NOMO-1 (cell line): ENCODE data around the gene PSMD12.
"Not testable (repeated sequence)": the region's sequence is repeated elsewhere in the genome, so short reads cannot be mapped to it uniquely, and the experiment has no call there.

Experiments
- DNase-seq, 2 experiments: peaks; one replicate each; lab custom pipeline; 2025; ENCODE audit not compliant: unreplicated experiment in 2 of 2; lab: John Stamatoyannopoulos, UW

The PSMD12 gene

DNA sequence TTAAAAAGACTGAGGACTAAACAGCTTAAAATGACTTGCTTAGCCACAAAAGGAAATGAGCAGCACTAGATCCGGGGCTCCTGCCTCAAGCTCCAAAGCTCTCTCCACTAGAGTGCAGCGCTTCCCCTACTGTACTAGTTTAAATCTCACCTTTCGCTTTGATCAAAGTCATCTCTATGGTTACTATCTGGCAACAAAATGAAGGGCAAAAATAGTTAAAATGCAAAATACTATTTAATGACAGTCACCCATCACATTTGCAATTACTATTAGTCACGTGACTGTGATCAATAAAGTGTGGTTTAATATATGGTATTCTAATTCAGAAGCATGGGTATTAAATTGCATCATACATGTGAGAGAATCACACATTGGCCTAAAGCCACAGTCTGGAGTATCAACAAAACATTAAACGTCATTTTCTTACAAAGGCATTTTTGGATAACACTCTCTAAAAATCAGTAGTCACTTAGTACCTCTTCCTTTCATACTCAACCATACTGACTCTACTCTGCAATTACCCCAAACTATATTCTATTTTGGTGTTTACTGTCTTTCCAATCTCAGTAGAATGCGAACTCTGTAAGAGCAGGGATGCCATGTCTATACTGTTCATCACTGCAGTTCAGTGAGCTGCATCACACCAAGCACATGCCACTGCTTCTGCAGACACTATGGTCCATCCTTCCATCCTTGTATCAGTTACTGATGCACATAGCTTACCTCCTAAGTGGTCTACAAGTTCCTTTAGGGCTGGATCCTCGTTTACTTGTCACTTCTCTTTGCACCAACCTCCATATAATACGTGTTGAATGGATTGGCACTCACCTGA lies 6.2 kb downstream of the PSMD12 start:
- DNase-seq: peak; percentile 6 to 37

- DNase-seq: no peak
Observed at GRCh38 chr17:67358612-67359011, 7.8 kb downstream of the PSMD12 start.

DNA sequence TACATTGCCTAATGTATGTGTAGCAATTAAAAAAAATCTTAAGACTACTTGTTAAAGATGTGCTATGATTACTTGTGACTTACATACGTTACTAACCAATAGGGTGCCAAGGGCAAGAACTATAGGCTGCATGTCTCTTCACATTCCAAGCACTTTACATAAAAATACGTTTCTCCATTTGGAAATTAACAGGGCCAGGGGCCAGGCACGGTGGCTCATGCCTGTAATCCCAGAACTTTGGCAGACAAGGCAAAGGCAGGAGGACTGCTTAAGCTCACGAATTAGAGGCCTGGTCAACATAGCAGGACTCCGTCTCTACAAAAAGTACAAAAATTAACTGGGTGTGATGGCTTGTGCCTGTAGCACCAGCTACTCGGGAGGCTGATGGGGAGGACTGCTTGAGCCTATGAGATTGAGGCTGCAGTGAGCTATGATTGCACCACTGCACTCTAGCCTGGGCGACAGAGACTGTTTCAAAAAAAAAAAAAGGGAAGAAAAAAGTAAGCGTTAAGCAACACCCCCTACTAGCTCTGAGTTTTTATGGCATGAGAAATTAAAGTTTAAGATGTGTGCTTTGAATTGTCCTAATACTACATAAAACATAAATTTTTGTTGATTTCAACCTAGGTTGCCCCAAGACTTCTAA lies 12.3 kb downstream of the PSMD12 start:
- peak; percentile 74 to 80 for DNase-seq

- no peak for DNase-seq
Observed at GRCh38 chr17:67353161-67353560, 13.2 kb downstream of the PSMD12 start.

- DNase-seq: no peak
Observed at GRCh38 chr17:67349420-67349819, 17.0 kb downstream of the PSMD12 start.

GRCh38 chr17:67347826-67348225 lies 18.6 kb downstream of the PSMD12 start:
- no peak for DNase-seq

DNA sequence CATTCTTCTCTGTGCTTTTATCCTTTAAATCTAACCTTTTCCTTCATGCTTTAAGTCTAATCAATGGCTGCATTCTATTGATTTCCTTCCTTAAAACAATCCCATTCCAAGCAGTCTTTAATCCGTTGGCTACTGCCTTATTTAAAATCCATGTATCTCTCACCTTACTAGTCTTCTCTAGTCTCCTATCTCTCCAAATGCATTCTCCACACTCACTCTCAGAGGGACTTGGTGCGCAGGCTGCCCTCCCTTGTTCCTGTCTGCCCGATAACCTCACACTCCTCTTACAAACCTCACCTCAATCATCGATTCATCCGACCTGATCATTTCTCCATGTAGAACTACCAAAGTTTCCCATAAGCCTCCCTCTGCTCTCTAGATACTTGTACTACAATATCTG lies 23.1 kb downstream of the PSMD12 start:
- no peak for DNase-seq

- not testable (repeated sequence) for DNase-seq
Observed at GRCh38 chr17:67338353-67338752, 28.0 kb downstream of the PSMD12 start.

DNA sequence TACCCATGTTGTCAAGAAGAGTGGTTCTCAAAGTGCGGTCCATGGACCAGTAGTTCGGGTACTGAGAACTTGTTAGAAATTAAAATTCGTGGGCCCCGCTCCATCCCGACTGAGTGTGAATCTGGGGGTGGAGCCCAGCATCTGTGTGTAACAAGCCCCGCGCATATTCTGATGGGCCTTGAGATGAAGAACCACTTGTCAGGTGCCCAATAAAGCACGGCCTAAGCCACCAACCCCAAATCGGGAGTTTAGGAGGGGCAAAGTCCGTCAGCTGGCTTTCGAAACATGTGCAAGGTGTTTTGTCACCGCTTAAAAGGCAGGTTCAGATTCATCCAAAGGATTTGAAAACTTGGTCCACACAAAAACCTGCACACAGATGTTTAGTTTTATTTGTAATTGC lies 29.5 kb downstream of the PSMD12 start:
- no peak for DNase-seq

GRCh38 chr17:67335245-67335835 lies 31.0 kb downstream of the PSMD12 start:
- DNase-seq: no peak

GRCh38 chr17:67332162-67332508 lies 34.2 kb downstream of the PSMD12 start:
- DNase-seq: not testable (repeated sequence)

- not testable (repeated sequence) for DNase-seq
Observed at GRCh38 chr17:67331381-67332161, 34.8 kb downstream of the PSMD12 start.

GRCh38 chr17:67328026-67328425 lies 38.4 kb downstream of the PSMD12 start:
- no peak for DNase-seq

- not testable (repeated sequence) for DNase-seq
Observed at GRCh38 chr17:67326959-67327745, 39.2 kb downstream of the PSMD12 start.

DNA sequence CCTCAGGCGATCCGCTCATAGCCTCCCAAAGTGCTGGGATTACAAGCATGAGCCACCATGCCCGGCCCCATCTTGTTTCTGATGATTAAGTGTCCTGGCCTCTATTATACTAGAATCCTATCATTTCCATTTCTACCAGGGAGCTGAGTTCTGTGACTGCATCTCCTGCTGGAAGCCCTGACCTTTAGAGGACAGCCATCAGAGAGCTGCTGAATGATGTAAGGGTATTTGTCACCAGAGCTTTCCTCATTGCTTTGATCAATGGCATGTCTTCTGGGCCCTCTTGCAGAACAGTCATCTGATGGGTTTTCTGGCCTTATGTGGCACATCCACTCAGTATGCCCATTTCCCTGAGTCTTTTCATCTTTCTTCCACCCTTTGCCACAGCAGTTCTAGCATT lies 39.9 kb downstream of the PSMD12 start:
- no peak for DNase-seq

DNA sequence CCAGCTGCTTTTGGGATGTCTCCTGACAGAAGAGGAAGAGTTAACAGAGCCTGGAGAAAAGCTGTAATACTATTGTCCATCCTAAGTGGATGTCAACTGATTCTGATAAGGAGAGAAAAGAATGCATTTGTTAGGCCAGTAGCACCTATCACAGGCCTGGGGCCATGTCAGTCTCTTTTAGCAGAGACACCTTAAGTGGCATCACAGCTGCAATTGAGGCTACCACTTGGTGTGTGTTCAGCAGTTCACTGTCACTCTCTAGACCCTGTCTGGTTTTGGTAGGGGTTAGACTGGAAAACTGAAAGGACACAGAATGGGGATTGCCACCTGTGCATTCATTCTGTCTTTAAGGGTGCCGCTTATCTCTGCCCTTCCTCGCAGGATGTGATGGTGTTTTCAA lies 42.0 kb downstream of the PSMD12 start:
- DNase-seq: no peak

- DNase-seq: no peak
Observed at GRCh38 chr17:67323445-67323844, 42.9 kb downstream of the PSMD12 start.

DNA sequence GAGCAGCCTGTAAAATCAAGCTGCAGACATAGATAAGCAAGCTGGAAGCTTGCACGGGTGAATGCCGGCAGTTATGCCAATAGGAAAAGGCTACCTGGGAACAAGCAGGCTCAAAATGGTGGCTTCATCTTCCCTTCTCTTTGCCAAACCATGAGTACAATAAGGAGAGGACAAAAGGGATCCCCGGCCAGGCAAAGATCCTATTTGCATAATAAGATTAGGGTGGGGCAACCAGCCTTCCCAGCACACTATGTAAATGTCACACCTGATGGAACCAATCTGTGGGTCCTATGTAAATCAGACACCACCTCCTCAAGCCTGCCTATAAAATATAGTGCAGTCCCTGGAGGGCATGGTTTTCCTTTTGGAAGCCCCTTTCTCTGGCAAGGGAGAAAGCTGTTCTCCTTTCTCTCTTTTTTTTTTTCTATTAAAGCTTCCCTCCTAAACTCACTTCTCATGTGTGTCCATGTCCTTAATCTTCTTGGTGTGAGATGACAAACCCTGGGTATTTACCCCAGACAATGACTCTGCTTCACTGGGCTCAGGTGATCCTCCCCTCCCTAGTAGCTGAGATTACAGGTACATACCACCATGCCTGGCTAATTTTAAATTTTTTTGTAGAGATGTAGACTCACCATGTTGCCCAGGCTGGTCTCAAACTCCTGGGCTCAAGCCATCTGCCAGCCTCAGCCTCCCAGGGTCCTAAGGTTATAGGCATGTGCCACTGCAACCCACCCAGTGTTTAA lies 44.2 kb downstream of the PSMD12 start:
- DNase-seq: no peak

DNA sequence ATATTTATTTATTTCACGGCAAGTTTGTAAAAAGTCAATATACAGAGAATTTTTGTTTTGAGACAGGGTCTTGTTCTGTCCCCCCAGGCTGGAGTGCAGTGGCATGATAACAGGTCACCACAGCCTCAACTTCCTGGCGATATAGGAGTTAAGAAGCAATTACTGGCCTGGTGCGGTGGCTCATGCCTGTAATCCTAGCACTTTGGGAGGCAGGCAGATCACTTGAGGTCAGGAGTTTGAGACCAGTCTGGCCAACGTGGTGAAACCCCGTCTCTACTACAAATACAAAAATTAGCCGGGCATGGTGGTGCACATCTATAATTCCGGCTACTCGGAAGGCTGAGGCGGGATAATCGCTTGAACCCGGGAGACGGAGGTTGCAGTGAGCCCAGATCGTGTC lies 44.9 kb downstream of the PSMD12 start:
- DNase-seq: not testable (repeated sequence)

- DNase-seq: no peak
Observed at GRCh38 chr17:67316781-67317180, 49.6 kb downstream of the PSMD12 start.
